HG02870 (cell line): ENCODE results near the gene DAB1.

Experiments
- ATAC-seq: cut with Tn5 transposase; IDR thresholded peaks from one replicate; pipeline ENCODE4 v1.9.1; 2021; ENCODE audit warnings: mild to moderate bottlenecking, moderate library complexity; ENCODE audit not compliant: unreplicated experiment

DAB1 gene

DNA sequence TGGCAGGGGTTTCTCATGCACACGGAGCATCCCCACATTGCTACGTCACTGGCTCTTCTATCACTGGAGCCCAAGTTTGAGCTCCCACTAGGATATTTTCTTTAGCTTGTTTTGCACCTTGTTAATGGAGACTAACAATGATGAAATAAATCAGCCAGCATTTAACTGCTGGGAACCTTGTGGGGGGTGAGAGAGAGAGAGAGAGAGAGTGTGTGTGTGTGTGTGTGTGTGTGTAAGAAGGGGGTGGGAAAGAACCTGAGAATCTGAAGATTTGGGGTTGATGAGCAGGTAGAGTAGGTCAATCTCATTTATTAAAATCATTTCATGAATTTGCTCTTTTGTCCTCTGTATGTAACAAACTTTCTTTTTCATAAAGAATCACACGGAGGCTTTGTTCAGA lies 458.7 kb downstream of the DAB1 start:
- ATAC-seq = no peak

GRCh38 chr1:56964349-56965017 lies 459.4 kb downstream of the DAB1 start:
- ATAC-seq = no peak

DNA sequence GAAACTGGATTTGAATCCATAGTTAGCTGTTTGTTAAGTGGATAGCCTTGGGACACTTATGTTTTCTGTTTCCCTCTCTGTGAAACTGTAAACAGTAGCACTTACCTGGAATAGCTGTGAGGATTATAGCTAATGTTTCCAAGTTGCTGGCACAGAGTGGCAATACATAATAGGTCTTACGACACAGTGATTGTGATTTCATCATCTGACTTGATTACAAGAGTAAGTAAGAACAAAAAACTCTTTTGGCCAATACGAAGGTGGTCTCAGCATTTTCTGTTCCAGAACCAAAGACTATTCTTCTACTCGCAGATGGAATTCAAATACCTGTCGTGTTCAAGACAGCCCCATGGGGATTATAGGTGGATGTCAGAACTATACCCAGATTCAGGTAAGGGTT lies 460.2 kb downstream of the DAB1 start:
- no peak for ATAC-seq

GRCh38 chr1:56961426-56961825 lies 462.4 kb downstream of the DAB1 start:
- ATAC-seq = no peak

DNA sequence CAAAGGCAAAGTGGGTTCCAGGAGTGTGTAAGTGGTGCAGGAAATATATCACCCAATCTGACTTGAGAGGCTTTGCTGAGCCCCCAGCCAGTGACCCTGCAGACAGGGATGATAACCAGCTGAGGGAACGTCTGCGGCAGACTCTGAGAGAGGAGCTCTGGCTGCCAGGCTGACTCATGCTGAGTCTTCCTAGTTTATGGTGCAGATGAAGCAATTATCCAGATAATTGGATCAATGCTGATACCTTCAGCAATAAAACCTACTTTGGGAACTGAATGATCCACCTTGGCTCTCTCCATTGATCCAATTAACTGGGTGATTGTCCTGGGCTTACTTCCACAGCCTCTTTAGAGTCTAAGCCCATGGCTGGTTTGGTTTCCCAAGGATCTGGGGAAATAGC lies 465.3 kb downstream of the DAB1 start:
- no peak for ATAC-seq

GRCh38 chr1:56957931-56958330 lies 465.9 kb downstream of the DAB1 start:
- no peak for ATAC-seq

- ATAC-seq = no peak
Observed at GRCh38 chr1:56954664-56955063, 469.2 kb downstream of the DAB1 start.

DNA sequence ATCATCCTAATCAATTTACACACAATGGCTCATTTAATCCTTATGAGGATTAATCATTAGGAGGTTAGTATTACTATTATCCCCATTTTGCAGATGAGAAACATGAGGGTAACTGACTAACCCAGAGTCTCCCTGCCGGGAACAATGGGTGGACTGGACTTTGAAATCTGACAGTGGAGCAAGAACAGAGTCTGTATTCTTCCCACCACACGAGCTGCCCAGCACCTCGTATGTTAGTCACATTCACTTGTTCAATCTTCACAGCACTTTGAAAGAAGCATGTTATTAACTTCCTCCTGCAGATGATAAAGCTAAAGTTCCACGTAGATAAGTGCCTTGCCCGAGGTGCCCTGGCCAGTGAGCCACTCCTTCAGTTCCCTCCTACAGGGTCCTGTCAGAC lies 470.5 kb downstream of the DAB1 start:
- no peak for ATAC-seq

- ATAC-seq = no peak
Observed at GRCh38 chr1:56952501-56952900, 471.4 kb downstream of the DAB1 start.

DNA sequence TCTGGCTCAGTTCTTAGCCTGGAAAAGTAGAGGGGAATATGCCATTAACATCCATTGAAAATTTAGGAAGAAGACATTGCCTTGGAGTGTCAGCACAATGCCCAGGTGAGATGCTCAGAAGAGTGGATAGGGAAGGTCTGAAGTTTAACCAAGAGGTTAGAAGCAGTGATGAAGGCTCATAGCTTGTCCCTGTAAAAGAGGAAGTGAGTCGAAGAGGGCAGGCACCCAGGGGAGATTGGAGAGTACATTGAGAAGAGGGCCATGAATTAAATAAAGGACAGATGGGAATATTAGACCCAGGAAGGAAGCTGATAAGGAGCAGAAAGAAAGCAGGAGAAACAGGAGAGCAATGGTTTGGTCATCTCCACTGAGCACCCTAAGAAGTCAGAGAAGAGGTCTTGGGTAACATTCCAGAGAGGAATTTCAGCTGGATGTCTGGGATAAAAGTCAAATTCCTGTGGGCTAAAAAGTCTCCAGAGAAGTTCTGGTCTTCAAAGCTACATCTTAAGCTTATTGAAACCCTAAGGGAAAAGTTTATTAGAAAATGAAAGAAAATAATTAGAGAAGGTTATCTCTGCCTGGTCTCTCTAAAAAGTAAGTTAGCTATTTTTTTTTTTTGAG lies 475.3 kb downstream of the DAB1 start:
- no peak for ATAC-seq
